Fibroblast of lung (primary cell): ENCODE data around the gene AQP5. TPM values are rescaled to one million over a fixed set of nuclear protein-coding genes. Genes with fewer than 3 reads are reported as not detected.

Source experiments
- DNase-seq, 2 donors: peaks; one replicate each; pipeline versions ENCODE4 v3.0.0 to v3.0.0-alpha.2; 2010; ENCODE audit warnings: low read depth in 2 of 2
- H2AFZ ChIP-seq: 2 replicates; pipeline ENCODE4 v1.5.1; 2012; ENCODE audit warnings: low read length, control low read depth, inconsistent platforms
- H3K27ac ChIP-seq: 2 replicates; pipeline ENCODE4 v1.5.1; 2011; ENCODE audit warnings: low read length, control low read depth; ENCODE audit not compliant: insufficient read depth
- H3K27me3 ChIP-seq: 2 replicates; pipeline ENCODE4 v1.5.1; 2011; ENCODE audit warnings: mild to moderate bottlenecking, low read length; ENCODE audit not compliant: control insufficient read depth, insufficient read depth
- H3K36me3 ChIP-seq: 2 replicates; pipeline ENCODE4 v1.5.1; 2011; ENCODE audit warnings: low read length; ENCODE audit not compliant: control insufficient read depth, insufficient read depth
- H3K4me1 ChIP-seq: 2 replicates; pipeline ENCODE4 v1.5.1; 2011; ENCODE audit warnings: low read length; ENCODE audit not compliant: control insufficient read depth, insufficient read depth; ENCODE audit errors: extremely low read depth
- H3K4me2 ChIP-seq: 2 replicates; pipeline ENCODE4 v1.5.1; 2011; ENCODE audit warnings: low read length, control low read depth; ENCODE audit not compliant: insufficient read depth; ENCODE audit errors: extremely low read depth
- H3K4me3 ChIP-seq, 4 experiments: fragments of 200-600 bp in 1 of 4; sonication (generic) in 1 of 4; replicated peaks in 1 of 4; 2 replicates each; pipeline ENCODE4 v1.5.1; 2011 to 2016; ENCODE audit warnings: low read length in 4 of 4, low read depth in 3 of 4, mild to moderate bottlenecking in 3 of 4, control low read depth in 2 of 4, inconsistent platforms in 1 of 4, mixed read lengths in 1 of 4; ENCODE audit not compliant: insufficient read depth in 1 of 4; ENCODE audit errors: control extremely low read depth in 1 of 4
- H3K79me2 ChIP-seq: 2 replicates; pipeline ENCODE4 v1.5.1; 2012; ENCODE audit warnings: mild to moderate bottlenecking, low read length, inconsistent platforms; ENCODE audit not compliant: control insufficient read depth, insufficient read depth
- H3K9ac ChIP-seq: 2 replicates; pipeline ENCODE4 v1.5.1; 2011; ENCODE audit warnings: mild to moderate bottlenecking, low read length, control low read depth; ENCODE audit not compliant: insufficient read depth
- H3K9me3 ChIP-seq: 2 replicates; pipeline ENCODE4 v1.5.1; 2012; ENCODE audit warnings: low read depth, low read length; ENCODE audit not compliant: control insufficient read depth, insufficient read depth
- H4K20me1 ChIP-seq: 2 replicates; pipeline ENCODE4 v1.5.1; 2011; ENCODE audit warnings: low read length; ENCODE audit not compliant: control insufficient read depth, insufficient read depth; ENCODE audit errors: extremely low read depth
- CTCF ChIP-seq, 2 donors: IDR thresholded peaks in 1 of 2; conservative IDR thresholded peaks in 1 of 2; 1 replicate in 1 of 2; 2 replicates in 1 of 2; pipeline ENCODE4 v1.5.1; 2011 to 2012; ENCODE audit warnings: low read length in 2 of 2, control low read depth in 1 of 2, inconsistent platforms in 1 of 2, low read depth in 1 of 2, mild to moderate bottlenecking in 1 of 2
- EZH2 ChIP-seq: IDR thresholded peaks from 2 replicates; pipeline ENCODE4 v1.5.1; 2012; ENCODE audit warnings: low read length, control low read depth, mild to moderate bottlenecking; ENCODE audit errors: missing control alignments
- polyA plus RNA-seq, 2 donors: library from polyadenylated mRNA; depleted of rRNA in 1 of 2; stranded (reverse) in 1 of 2; unstranded in 1 of 2; fragments of >200 nt; gene quantifications; 2 replicates each; pipeline ENCODE4 v1.2.1, GENCODE V29; 2011 to 2012; ENCODE audit warnings: missing spikeins in 1 of 2
- total RNA-seq: library from RNA; depleted of rRNA; stranded (reverse); fragments of >200 nt; gene quantifications from 2 replicates; pipeline ENCODE4 v1.2.1, GENCODE V29; 2014

The AQP5 gene
- total and polyA plus RNA-seq, 2 donors (not counting 1 experiment from before 2014, with no cell fraction given) = not detected

DNA sequence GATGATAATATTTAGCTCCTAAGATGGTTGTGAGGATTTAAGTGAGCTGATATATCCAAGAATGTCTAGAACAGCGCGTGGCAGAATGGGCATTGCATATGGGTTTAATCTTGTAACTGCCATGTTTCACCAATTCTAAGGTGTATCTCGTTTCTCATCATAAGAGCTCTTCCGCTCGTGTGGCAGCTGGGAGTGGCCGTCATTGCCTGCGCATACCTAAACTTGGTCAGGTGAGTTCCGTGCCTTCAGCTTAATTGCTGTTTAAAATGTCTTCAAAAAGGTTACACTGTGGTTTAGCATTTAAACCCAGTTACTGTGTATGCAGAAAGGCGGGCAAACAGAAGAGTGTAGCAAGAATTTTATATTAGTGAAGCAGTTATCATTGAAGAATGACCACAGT is 15.6 kb upstream of the AQP5 start:
- H3K4me3 ChIP-seq = no peak overlapping the region
- H3K4me1 ChIP-seq = no peaks in the 10 kb centered on the region
- H3K36me3 ChIP-seq = no peaks in the 10 kb centered on the region
- no peak for DNase-seq
- no peaks in the 10 kb centered on the region for H3K79me2 ChIP-seq
- no peak for TF ChIP-seq CTCF (conservative IDR thresholded peaks at IDR 0.05 in 1 of 2, IDR thresholded peaks at IDR 0.05 in 1 of 2; ENCODE audit: low read depth in 1 of 2, low read length in 2 of 2)
- TF ChIP-seq EZH2 = no peak
- no peaks in the 10 kb centered on the region for H4K20me1 ChIP-seq
- H3K27ac ChIP-seq = no peak overlapping the region
- H3K27me3 ChIP-seq = peaks cover 10% of the 10 kb centered on the region
- no peak overlapping the region for H3K9ac ChIP-seq
- H3K9me3 ChIP-seq = no peaks in the 10 kb centered on the region
- no peak overlapping the region for H2AFZ ChIP-seq
- no peak overlapping the region for H3K4me2 ChIP-seq

GRCh38 chr12:49946497-49946896 is 15.2 kb upstream of the AQP5 start:
- no peak for DNase-seq
- no peak overlapping the region for H3K9ac ChIP-seq
- H3K36me3 ChIP-seq = no peaks in the 10 kb centered on the region
- no peaks in the 10 kb centered on the region for H4K20me1 ChIP-seq
- H3K4me1 ChIP-seq = no peaks in the 10 kb centered on the region
- peaks cover 11% of the 10 kb centered on the region for H3K27me3 ChIP-seq
- no peak for TF ChIP-seq CTCF (conservative IDR thresholded peaks at IDR 0.05 in 1 of 2, IDR thresholded peaks at IDR 0.05 in 1 of 2; ENCODE audit: low read depth in 1 of 2, low read length in 2 of 2)
- no peak for TF ChIP-seq EZH2
- no peaks in the 10 kb centered on the region for H3K9me3 ChIP-seq
- H2AFZ ChIP-seq = no peak overlapping the region
- H3K4me2 ChIP-seq = no peak overlapping the region
- H3K4me3 ChIP-seq = no peak overlapping the region
- H3K79me2 ChIP-seq = no peaks in the 10 kb centered on the region
- no peak overlapping the region for H3K27ac ChIP-seq

GRCh38 chr12:49947593-49948226 is 14.0 kb upstream of the AQP5 start:
- Histone ChIP-seq H3K4me1 (no peaks in the 10 kb centered on the region), H3K9me3 (no peaks in the 10 kb centered on the region), H3K9ac (no peak overlapping the region), H3K27me3 (peaks cover 16% of the 10 kb centered on the region), H3K79me2 (no peaks in the 10 kb centered on the region), H3K4me2 (no peak overlapping the region), H3K27ac (no peak overlapping the region), H3K36me3 (no peaks in the 10 kb centered on the region), H3K4me3 (no peak overlapping the region), H4K20me1 (no peaks in the 10 kb centered on the region), H2AFZ (no peak overlapping the region)
- no peak for DNase-seq
- TF ChIP-seq EZH2 (no peak), CTCF (conservative IDR thresholded peaks at IDR 0.05 in 1 of 2, IDR thresholded peaks at IDR 0.05 in 1 of 2; ENCODE audit: low read depth in 1 of 2, low read length in 2 of 2) (no peak)
